Stomach (tissue), 9 donors: Measurements from ENCODE around the gene MRPS15. TPM values are rescaled to one million over a fixed set of nuclear protein-coding genes. Genes with fewer than 3 reads are reported as not detected.
"Not testable (repeated sequence)": the region's sequence is repeated elsewhere in the genome, so short reads cannot be mapped to it uniquely, and the experiment has no call there.

ENCODE experiments used
- DNase-seq, 2 donors: peaks; one replicate each; pipeline versions ENCODE4 v3.0.0 to v3.0.0-alpha.2; 2013 to 2019
- H3K27ac ChIP-seq, 5 donors: fragments of 200-600 bp in 4 of 5; sonication (generic) in 4 of 5; one replicate each; pipeline ENCODE4 v1.5.1; 2013 to 2019; ENCODE audit warnings: mild to moderate bottlenecking in 1 of 5, moderate library complexity in 1 of 5
- H3K27me3 ChIP-seq, 3 donors: fragments of 200-600 bp; sonication (generic); one replicate each; pipeline ENCODE4 v1.5.1; 2017 to 2019; ENCODE audit warnings: mixed run types in 1 of 3
- H3K36me3 ChIP-seq, 4 donors: fragments of 200-600 bp; sonication (generic); 1 replicate in 3 of 4; 2 replicates in 1 of 4; pipeline ENCODE4 v1.5.1; 2016 to 2019
- H3K4me1 ChIP-seq, 4 donors: fragments of 200-600 bp; sonication (generic); one replicate each; pipeline ENCODE4 v1.5.1; 2016 to 2019
- H3K4me3 ChIP-seq, 4 donors: fragments of 200-600 bp; sonication (generic) in 3 of 4; one replicate each; pipeline ENCODE4 v1.5.1; 2016 to 2019; ENCODE audit warnings: mild to moderate bottlenecking in 1 of 4
- H3K9me3 ChIP-seq, 4 donors: fragments of 200-600 bp; sonication (generic); one replicate each; pipeline ENCODE4 v1.5.1; 2016 to 2019
- CTCF ChIP-seq, 7 experiments: fragments of 450-650 bp in 4 of 7; fragments of 200-600 bp in 3 of 7; sonication (generic) in 3 of 7; IDR thresholded peaks; one replicate each; pipeline ENCODE4 v1.5.1; 2016 to 2019; ENCODE audit warnings: antibody characterized with exemption in 7 of 7, control low read depth in 2 of 7, mild to moderate bottlenecking in 1 of 7
- EP300 ChIP-seq: sonication (generic); formaldehyde crosslinking; IDR thresholded peaks from one replicate; pipeline ENCODE4 v1.6.1; 2017; ENCODE audit warnings: antibody characterized with exemption
- POLR2A ChIP-seq, 4 donors: fragments of 450-650 bp; IDR thresholded peaks; one replicate each; pipeline ENCODE4 v1.6.1; 2016; ENCODE audit warnings: antibody characterized with exemption in 4 of 4, control low read depth in 2 of 4, mild to moderate bottlenecking in 1 of 4, moderate library complexity in 1 of 4
- POLR2AphosphoS5 ChIP-seq, 3 donors: sonication (generic); formaldehyde crosslinking; IDR thresholded peaks; one replicate each; pipeline ENCODE4 v1.6.1; 2016; ENCODE audit warnings: antibody characterized with exemption in 3 of 3
- WGBS, 5 donors: extraction: QIAGEN DNeasy Blood & Tissue Kit in 3 of 5; methylation state at CpG; one replicate each; pipeline versions ENCODE4 v1.1.5 to v1.1.7; 2013 to 2018; 5-methylcytosine and 5-hydroxymethylcytosine counted together
- intact Hi-C: fragments of 100-400 bp; cut with DNase I; formaldehyde crosslinking; loops from one replicate; pipeline ENCODE4 v1.15.1; 2023; ENCODE audit warnings: low total_unique reads
- polyA plus RNA-seq, 3 donors: library from polyadenylated mRNA; stranded (reverse); fragments of 200-250 nt; gene quantifications; one replicate each; pipeline ENCODE4 v1.2.3, GENCODE V29; 2013
- total RNA-seq, 5 donors: library from RNA; depleted of rRNA; stranded (reverse); fragments of >200 nt; gene quantifications; one replicate each; pipeline versions ENCODE4 v1.1.0 to v1.2.3, GENCODE V29; 2014 to 2016
- donor health status: healthy with polysubstance abuse.
- donor health status: Bipolar disorder and iron deficiency.
- donor health status: healthy.

The MRPS15 gene
- total and polyA plus RNA-seq, 8 donors = 21.9 to 163 (median 91.9) TPM

GRCh38 chr1:36511804-36512798, 47.9 kb upstream of the MRPS15 start:
- Histone ChIP-seq H3K27me3 (peaks cover 0 to 64% (median 3%) of the 10 kb centered on the region in 3 donors), H3K4me3 (no peak overlapping the region), H3K36me3 (no peaks in the 10 kb centered on the region), H3K9me3 (no peaks in the 10 kb centered on the region), H3K4me1 (no peaks in the 10 kb centered on the region), H3K27ac (no peak overlapping the region)
- WGBS, 5 donors = 72 to 78% (median 76%) methylated on average over 14 to 15 of the region's 15 CpGs
- TF ChIP-seq CTCF (IDR thresholded peaks at IDR 0.05) = no peak
- TF ChIP-seq POLR2AphosphoS5 (IDR thresholded peaks at IDR 0.05) = no peak
- no peak for TF ChIP-seq EP300
- TF ChIP-seq POLR2A (IDR thresholded peaks at IDR 0.05) = no peak
- intact Hi-C loops = no loop called here
- no peak for DNase-seq

GRCh38 chr1:36511220-36511619, 47.0 kb upstream of the MRPS15 start:
- 75 to 97% (median 84%) methylated on average over 2 of the region's 2 CpGs for WGBS, 5 donors
- DNase-seq, H3K36me3 ChIP-seq, intact Hi-C loops, H3K4me1 ChIP-seq, H3K27ac ChIP-seq, H3K9me3 ChIP-seq, H3K4me3 ChIP-seq: not testable (repeated sequence)
- H3K27me3 ChIP-seq = peaks cover 0 to 61% (median 3%) of the 10 kb centered on the region in 3 donors

- no peaks in the 10 kb centered on the region for H3K4me1 ChIP-seq
- no peak overlapping the region for H3K4me3 ChIP-seq
- no peaks in the 10 kb centered on the region for H3K9me3 ChIP-seq
- peaks cover 0 to 61% (median 3%) of the 10 kb centered on the region in 3 donors for H3K27me3 ChIP-seq
- H3K27ac ChIP-seq = no peak overlapping the region
- DNase-seq = no peak
- no peak for TF ChIP-seq EP300
- TF ChIP-seq POLR2AphosphoS5 (IDR thresholded peaks at IDR 0.05) = no peak
- no peak for TF ChIP-seq CTCF (IDR thresholded peaks at IDR 0.05)
- TF ChIP-seq POLR2A (IDR thresholded peaks at IDR 0.05) = no peak
- intact Hi-C loops = no loop called here
- H3K36me3 ChIP-seq = no peaks in the 10 kb centered on the region
- 84 to 89% (median 86%) methylated on average over 6 to 7 of the region's 7 CpGs for WGBS, 5 donors
Observed at GRCh38 chr1:36510418-36510817, 46.2 kb upstream of the MRPS15 start.

GRCh38 chr1:36508257-36508656, 44.1 kb upstream of the MRPS15 start:
- Histone ChIP-seq H3K27me3 (peaks cover 0 to 50% (median 3%) of the 10 kb centered on the region in 3 donors), H3K9me3 (no peaks in the 10 kb centered on the region), H3K4me3 (no peak overlapping the region), H3K27ac (no peak overlapping the region), H3K4me1 (no peaks in the 10 kb centered on the region), H3K36me3 (no peaks in the 10 kb centered on the region)
- 82 to 91% (median 84%) methylated on average over 3 of the region's 3 CpGs for WGBS, 5 donors
- intact Hi-C loops = no loop called here
- no peak for DNase-seq
- TF ChIP-seq POLR2AphosphoS5 (IDR thresholded peaks at IDR 0.05) (no peak), CTCF (IDR thresholded peaks at IDR 0.05) (no peak), EP300 (no peak), POLR2A (IDR thresholded peaks at IDR 0.05) (no peak)
